Parathyroid adenoma (tissue), 2 donors: ENCODE measurements around the gene GTF2H3.

Experiments
- H2AFZ ChIP-seq: fragments of 300-600 bp; sonication (generic); one replicate; pipeline ENCODE4 v1.7.0; 2017; ENCODE audit warnings: antibody characterized with exemption, mild to moderate bottlenecking
- H3K27ac ChIP-seq: fragments of 300-600 bp; sonication (generic); one replicate; pipeline ENCODE4 v1.7.0; 2017
- H3K27me3 ChIP-seq: fragments of 300-600 bp; sonication (generic); one replicate; pipeline ENCODE4 v1.7.0; 2017; ENCODE audit warnings: low read length; ENCODE audit not compliant: control insufficient read depth, insufficient read depth
- H3K36me3 ChIP-seq: fragments of 300-600 bp; sonication (generic); one replicate; pipeline ENCODE4 v1.7.0; 2017; ENCODE audit warnings: low read length; ENCODE audit not compliant: control insufficient read depth, insufficient read depth
- H3K4me1 ChIP-seq: fragments of 300-600 bp; sonication (generic); one replicate; pipeline ENCODE4 v1.7.0; 2017; ENCODE audit warnings: control low read depth
- H3K4me2 ChIP-seq: fragments of 300-600 bp; sonication (generic); one replicate; pipeline ENCODE4 v1.7.0; 2017; ENCODE audit warnings: low read length
- H3K4me3 ChIP-seq: fragments of 300-600 bp; sonication (generic); one replicate; pipeline ENCODE4 v1.7.0; 2017; ENCODE audit warnings: low read depth, low read length
- H3K79me2 ChIP-seq: fragments of 300-600 bp; sonication (generic); one replicate; pipeline ENCODE4 v1.7.0; 2017; ENCODE audit warnings: control low read depth
- H3K9ac ChIP-seq: fragments of 300-600 bp; sonication (generic); one replicate; pipeline ENCODE4 v1.7.0; 2017; ENCODE audit warnings: mild to moderate bottlenecking
- H3K9me3 ChIP-seq: fragments of 300-600 bp; sonication (generic); one replicate; pipeline ENCODE4 v1.7.0; 2017; ENCODE audit warnings: low read length; ENCODE audit not compliant: control insufficient read depth
- TF ChIP-seq, protein P1 (sequence below): fragments of 300-600 bp; sonication (generic); IDR thresholded peaks from one replicate; pipeline ENCODE4 v1.7.0; 2017; ENCODE audit warnings: antibody characterized with exemption, mild to moderate bottlenecking
- donor health status: primary hyperparathyroidism.

Gene GTF2H3

DNA sequence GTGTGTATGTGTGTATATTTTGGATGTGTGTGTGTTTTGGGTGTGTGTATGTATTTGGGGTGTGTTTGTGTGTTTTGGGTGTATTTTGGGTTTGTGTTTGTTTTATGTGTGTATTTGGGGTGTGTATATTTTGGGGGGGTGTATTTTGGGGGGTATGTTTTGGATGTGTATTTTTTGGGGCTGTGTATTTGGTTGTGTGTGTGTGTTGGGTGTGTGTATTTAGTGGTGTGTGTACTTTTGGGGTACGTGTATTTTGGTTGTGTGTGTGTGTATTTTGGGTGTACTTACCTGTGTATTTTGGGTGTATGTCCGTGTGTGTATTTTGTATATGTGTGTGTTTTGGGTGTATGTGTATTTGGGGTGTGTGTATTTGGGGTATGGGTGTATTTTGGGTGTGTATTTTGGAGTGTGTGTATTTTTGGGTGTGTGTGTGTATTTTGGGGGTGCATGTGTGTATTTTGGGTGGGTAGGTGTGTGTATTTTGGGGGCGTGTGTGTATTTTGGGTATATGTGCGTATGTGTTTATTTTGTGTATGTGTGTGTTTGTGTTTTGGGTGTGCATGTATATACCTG lies 20.6 kb downstream of the GTF2H3 start:
- no peak overlapping the region for H3K27ac ChIP-seq
- H3K9ac ChIP-seq: no peak overlapping the region
- no peak overlapping the region for H3K4me2 ChIP-seq
- no peaks in the 10 kb centered on the region for H3K4me1 ChIP-seq
- no peaks in the 10 kb centered on the region for H3K27me3 ChIP-seq
- peaks cover 2% of the 10 kb centered on the region for H3K79me2 ChIP-seq
- TF ChIP-seq, protein P1, sequence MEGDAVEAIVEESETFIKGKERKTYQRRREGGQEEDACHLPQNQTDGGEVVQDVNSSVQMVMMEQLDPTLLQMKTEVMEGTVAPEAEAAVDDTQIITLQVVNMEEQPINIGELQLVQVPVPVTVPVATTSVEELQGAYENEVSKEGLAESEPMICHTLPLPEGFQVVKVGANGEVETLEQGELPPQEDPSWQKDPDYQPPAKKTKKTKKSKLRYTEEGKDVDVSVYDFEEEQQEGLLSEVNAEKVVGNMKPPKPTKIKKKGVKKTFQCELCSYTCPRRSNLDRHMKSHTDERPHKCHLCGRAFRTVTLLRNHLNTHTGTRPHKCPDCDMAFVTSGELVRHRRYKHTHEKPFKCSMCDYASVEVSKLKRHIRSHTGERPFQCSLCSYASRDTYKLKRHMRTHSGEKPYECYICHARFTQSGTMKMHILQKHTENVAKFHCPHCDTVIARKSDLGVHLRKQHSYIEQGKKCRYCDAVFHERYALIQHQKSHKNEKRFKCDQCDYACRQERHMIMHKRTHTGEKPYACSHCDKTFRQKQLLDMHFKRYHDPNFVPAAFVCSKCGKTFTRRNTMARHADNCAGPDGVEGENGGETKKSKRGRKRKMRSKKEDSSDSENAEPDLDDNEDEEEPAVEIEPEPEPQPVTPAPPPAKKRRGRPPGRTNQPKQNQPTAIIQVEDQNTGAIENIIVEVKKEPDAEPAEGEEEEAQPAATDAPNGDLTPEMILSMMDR: no peak
- H3K9me3 ChIP-seq: no peaks in the 10 kb centered on the region
- no peaks in the 10 kb centered on the region for H3K36me3 ChIP-seq
- no peak overlapping the region for H3K4me3 ChIP-seq
- H2AFZ ChIP-seq: no peak overlapping the region

DNA sequence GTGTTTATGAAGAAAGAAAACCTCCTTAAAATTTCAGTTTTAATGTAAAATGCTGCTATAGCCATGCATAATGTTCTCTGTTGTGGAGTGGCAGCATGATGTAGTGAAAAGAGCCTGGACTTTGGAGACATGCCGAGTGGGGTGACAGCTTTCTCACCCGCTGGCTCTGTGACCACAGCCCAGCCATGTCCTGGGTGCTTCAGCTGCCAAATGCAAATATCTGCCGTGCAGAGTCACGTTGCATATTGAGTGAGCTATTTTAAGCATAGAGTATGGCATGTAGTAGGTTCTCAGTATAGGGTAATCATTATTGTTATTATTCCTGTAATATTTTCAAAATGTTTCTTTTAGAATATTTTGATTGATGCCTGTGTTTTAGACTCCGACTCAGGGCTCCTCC lies 21.8 kb downstream of the GTF2H3 start:
- no peak overlapping the region for H3K9ac ChIP-seq
- H3K4me3 ChIP-seq: no peak overlapping the region
- H3K27me3 ChIP-seq: no peaks in the 10 kb centered on the region
- no peaks in the 10 kb centered on the region for H3K4me1 ChIP-seq
- no peak overlapping the region for H3K4me2 ChIP-seq
- H3K36me3 ChIP-seq: no peaks in the 10 kb centered on the region
- no peak overlapping the region for H2AFZ ChIP-seq
- no peak overlapping the region for H3K27ac ChIP-seq
- no peaks in the 10 kb centered on the region for H3K79me2 ChIP-seq
- TF ChIP-seq, protein P1: no peak
- H3K9me3 ChIP-seq: no peaks in the 10 kb centered on the region

DNA sequence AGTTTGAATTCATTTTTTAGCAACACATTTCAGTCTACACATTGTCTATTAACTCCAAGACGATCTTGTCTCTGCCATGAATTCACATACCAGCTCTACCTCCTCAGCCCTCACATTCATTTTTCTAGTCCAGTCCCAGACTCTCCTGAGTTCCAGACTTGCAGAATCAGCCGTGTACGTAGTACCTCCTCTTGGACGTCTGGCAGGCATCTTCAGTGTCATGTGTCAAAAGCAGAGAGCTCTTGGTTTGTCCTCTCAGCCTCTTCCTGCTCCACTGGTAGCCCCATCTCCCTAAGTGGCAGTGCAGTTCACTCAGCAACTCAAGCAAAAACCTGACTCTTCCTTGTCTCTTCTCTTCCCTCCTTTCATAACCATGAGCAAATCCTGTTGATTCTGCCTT lies 22.8 kb downstream of the GTF2H3 start:
- Histone ChIP-seq H3K9me3 (no peaks in the 10 kb centered on the region), H2AFZ (no peak overlapping the region), H3K27ac (no peak overlapping the region), H3K4me1 (no peaks in the 10 kb centered on the region), H3K4me2 (no peak overlapping the region), H3K79me2 (no peaks in the 10 kb centered on the region), H3K4me3 (no peak overlapping the region), H3K27me3 (no peaks in the 10 kb centered on the region), H3K36me3 (no peaks in the 10 kb centered on the region), H3K9ac (no peak overlapping the region)
- TF ChIP-seq, protein P1: no peak

DNA sequence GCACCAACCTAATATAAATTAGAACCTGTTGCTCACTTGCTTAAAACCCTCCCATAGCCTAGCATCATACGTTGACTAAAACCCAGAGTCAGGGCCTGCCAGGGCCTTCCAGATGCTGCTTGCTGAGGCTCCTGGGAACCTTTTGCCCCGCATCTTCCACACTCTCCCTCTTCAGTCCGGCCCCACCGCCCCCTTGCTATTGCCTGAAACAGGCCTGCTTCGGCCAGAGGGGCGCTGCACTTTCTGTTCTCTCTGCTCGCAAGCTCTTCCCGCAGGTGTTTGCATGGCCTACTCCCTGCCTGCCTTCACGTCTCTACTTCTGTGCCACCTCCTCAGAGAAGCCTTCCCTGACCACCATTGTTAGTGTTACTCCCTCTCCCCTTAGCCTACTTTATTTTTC lies 23.6 kb downstream of the GTF2H3 start:
- TF ChIP-seq, protein P1: no peak
- H3K4me1 ChIP-seq: no peaks in the 10 kb centered on the region
- H3K27ac ChIP-seq: no peak overlapping the region
- H3K9ac ChIP-seq: no peak overlapping the region
- H3K36me3 ChIP-seq: no peaks in the 10 kb centered on the region
- no peaks in the 10 kb centered on the region for H3K79me2 ChIP-seq
- no peaks in the 10 kb centered on the region for H3K27me3 ChIP-seq
- H3K4me2 ChIP-seq: no peak overlapping the region
- H2AFZ ChIP-seq: no peak overlapping the region
- no peaks in the 10 kb centered on the region for H3K9me3 ChIP-seq
- H3K4me3 ChIP-seq: no peak overlapping the region

DNA sequence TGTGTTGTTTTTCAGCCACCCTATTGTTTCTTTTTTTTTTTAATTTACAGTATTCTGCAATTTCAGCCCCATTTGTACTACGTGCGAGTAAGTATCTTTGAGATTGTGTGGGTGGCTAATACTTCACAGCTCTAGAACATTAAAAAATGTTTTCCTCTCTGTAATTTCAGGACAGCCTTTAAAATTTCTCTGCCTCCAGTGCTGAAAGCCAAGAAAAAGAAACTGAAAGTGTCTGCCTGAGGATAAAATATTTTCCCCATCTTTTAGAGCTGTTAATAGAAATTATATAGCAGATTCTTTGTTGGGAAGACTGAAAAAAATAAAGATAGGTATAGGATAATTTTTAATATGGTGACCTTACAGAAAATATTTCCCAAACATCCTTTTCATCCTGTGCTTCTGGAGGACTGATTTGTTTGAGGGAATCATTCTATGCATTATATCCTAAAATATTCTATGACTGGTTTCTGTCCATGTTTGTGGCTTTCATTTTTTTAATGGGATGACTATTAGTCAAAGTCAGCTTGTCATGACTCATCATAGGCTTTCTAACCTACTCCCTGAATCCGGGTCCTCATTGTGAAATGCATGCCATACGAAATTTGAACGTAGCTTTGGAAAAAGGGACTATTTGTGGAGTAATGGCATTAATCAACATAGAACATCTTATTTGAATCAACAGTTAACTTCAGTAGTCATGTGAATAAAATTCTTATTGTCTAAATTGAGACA lies 26.5 kb downstream of the GTF2H3 start:
- TF ChIP-seq, protein P1: no peak
- Histone ChIP-seq H3K4me3 (no peak overlapping the region), H3K27ac (no peak overlapping the region), H3K36me3 (no peaks in the 10 kb centered on the region), H3K27me3 (no peaks in the 10 kb centered on the region), H3K79me2 (no peaks in the 10 kb centered on the region), H3K9me3 (no peaks in the 10 kb centered on the region), H2AFZ (no peak overlapping the region), H3K4me1 (no peaks in the 10 kb centered on the region), H3K4me2 (no peak overlapping the region), H3K9ac (no peak overlapping the region)
